Measurements from ENCODE around the gene HSDL2. TPM values are rescaled to one million over a fixed set of nuclear protein-coding genes. Genes with fewer than 3 reads are reported as not detected.

Gene HSDL2
- 44.4 TPM for total RNA-seq

GRCh38 chr9:112380102-112380824 is at the start of gene HSDL2:
TSS of gene HSDL2 (plus strand) at chr9:112380108. CDS start at chr9:112380164, 56 bp downstream.

GRCh38 chr9:112332977-112333638 is 46.8 kb upstream of the HSDL2 start, which contains the start of gene PTBP3:
TSS of gene PTBP3 (minus strand) at chr9:112333619. CDS start at chr9:112297865, 35,754 bp downstream.

GRCh38 chr9:112486221-112487007 is 106.5 kb downstream of the HSDL2 start, which contains the start of gene KIAA1958:
TSS of gene KIAA1958 (plus strand) at chr9:112486827. CDS start at chr9:112574081, 87,254 bp downstream.

Other genes starting within 250 kb of the HSDL2 start
- gene SUSD1, start 204.8 kb upstream of the HSDL2 start, total RNA-seq, result 44.2 TPM
- 44.8 TPM for gene PTBP3, start 46.5 kb upstream of the HSDL2 start, total RNA-seq
- gene KIAA1958, start 106.7 kb downstream of the HSDL2 start, total RNA-seq, result 36.6 TPM